GF-D8 (cell line): ENCODE measurements around the gene KLHL36.
"Not testable (repeated sequence)": the region's sequence is repeated elsewhere in the genome, so short reads cannot be mapped to it uniquely, and the experiment has no call there.

Experiments
- DNase-seq: peaks from one replicate; lab custom pipeline; 2025; lab: John Stamatoyannopoulos, UW

Gene KLHL36

DNA sequence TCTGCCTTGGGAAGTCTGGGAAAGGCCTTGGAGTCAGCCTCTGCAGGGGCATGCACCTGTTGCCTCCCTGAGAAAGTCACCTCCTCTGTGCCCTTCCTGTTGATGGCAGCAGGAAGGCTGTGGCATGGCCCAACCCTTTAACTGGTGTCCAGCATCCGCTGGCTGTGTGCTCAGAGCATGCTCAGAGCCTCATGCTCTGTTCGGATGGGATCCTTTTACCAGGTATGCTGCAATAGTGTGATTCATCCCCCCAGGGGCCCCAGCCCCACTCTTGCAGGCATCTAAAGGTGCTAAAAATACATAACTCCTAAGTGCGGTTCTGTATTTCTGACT lies 24.9 kb downstream of the KLHL36 start:
- no peak for DNase-seq

DNA sequence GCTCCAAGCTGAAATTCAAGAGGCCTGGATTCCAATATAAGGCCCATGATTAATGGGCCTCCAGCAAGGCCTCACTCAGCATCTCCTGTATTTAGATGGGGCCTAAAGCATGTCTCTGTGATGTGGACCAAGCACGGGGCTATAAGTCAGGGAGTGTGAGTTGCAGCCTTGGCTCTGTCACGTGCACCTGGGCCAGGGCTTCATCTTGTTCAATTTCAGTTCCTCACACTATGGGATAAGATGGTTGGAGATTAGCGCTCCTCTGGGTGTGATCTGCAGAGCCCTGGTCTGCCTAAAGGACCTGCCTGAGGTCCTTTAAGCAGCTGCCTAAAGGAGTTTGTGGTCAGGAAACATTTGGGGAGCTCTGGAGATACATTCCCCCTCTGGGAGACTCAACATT lies 25.2 kb downstream of the KLHL36 start:
- DNase-seq, result no peak

DNA sequence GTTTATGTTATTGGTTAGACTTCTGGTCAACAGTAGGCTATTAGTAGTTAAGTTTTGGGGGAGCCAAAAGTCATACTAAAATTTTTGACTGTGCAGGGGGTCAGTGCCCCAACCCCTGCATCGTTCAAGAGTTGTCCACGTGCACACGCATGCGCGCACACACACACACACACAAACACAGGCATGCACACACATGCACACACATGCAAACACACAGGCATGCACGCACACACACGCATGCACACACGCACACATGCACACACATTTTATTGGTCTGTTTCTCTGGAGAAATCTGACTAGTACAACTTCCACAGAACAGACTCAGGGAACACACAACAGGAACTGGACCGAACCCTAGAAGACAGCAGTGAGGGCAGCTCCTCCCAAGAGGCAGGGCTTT lies 27.1 kb downstream of the KLHL36 start:
- no peak for DNase-seq

DNA sequence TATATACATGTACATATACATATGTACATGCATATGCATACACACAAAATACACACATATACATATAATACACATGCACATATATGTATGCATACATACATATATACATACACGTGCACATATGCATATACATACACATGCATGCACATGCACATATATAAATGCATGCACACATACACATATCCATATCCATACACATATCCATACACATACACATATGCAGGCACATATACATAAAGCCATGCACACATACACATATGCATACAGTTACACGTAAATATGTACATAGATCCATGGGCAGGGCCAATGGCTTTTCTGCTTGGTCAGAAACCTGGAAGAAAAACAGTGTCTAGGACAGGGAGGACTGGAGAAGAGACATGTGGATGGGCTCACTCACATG lies 27.6 kb downstream of the KLHL36 start:
- DNase-seq, result no peak

DNA sequence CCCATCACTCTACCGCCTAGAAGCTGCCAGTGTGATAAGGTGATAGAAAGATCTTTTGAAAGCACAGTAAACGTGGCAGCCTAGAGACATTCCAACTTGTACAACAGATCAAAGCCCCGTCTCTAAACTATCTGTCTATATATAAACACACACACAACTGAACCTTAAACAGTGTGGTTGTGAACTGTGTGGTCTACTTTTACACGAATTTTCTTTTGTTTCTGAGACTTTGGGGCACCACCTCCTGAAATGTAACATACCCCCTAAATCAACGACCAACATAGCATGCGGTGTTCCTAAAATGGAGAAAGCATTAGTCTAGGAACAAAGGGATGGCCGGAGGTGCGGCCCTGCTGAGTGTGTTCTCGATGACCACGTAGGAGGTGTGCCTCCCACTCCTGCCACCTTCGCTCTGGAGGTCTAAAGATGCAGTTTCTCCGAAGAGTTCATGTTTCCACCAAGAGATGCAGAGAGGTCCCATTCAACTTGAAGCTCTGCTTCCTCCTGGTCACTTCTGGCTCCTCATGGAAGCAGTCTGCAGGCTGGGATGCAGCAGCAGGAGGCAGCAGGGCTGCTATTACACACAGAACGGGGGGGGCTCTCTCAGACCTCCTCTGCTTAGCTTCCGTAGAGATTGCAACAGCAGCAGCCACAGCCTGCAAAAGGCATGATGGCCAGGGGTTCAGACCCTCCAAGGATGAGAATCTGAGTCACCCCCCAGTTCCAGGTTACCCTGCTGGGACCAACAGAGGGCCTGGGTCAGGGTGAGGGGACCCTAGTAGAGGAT lies 28.9 kb downstream of the KLHL36 start:
- DNase-seq, result no peak

DNA sequence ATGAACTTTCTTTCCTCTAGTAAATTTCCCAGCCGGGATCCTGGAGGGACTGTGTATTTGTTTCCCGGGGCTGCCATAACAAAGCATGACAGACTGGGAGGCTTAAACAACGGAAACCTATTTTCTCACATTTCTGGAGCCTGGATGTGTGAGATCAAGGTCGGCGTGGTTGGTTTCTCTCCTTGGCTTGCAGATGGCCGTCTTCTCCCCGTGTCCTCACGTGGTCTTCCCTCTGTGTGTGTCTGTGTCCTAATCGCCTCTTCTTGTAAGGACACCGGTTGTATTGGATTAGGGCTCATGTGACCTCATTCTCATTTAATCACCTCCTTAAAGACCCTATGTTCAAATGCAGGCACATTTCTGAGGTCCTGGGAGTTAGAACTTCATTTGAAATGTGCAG lies 29.5 kb downstream of the KLHL36 start:
- DNase-seq, result no peak

DNA sequence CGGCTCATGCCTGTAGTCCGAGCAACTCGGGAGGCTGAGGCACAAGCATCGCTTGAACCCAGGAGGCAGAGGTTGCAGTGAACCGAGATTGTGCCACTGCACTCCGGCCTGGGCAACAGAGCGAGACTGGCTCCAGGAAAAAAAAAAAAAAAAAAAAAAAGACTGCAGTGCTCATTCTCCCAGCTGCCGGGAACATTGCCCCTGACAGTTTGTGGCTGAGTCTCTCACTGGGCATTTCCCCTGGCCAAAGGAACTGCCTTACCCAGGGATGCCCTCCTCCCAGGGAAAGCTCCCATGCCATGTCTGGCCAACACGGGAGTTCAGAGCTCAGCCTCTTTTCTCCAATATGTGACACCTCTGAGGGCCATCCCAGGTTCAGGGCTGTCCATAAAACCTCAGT lies 30.2 kb downstream of the KLHL36 start:
- no peak for DNase-seq

DNA sequence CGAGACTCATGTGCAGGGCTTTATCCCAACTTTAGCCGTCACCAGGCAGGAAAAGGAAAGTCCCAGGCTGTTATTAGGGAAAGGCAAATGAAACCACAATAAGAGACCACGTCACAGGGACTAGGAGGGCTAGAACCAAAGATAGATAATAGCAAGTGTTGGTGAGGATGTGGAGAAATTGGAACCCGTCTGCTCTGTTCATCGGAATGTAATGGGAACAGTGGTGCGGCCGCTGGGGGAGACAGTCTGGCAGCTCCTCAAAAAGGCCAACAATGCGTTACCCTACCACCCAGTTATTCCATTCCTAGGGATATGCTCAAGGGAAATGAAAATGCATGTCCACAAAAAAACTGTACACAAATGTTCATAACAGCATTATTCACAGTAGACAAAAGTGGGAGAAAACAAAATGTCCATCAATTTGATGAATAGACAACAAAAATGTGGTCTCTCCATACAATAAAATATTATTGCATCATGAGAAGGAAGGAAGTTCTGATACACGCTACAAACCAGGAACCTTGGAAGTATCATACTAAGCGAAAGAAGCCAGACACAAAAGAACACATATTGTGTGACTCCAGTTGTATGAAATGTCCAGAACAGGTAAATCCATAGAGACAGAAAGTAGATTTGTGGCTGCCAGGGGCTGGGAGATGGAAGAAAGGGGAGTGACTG lies 32.0 kb downstream of the KLHL36 start:
- DNase-seq, result no peak

DNA sequence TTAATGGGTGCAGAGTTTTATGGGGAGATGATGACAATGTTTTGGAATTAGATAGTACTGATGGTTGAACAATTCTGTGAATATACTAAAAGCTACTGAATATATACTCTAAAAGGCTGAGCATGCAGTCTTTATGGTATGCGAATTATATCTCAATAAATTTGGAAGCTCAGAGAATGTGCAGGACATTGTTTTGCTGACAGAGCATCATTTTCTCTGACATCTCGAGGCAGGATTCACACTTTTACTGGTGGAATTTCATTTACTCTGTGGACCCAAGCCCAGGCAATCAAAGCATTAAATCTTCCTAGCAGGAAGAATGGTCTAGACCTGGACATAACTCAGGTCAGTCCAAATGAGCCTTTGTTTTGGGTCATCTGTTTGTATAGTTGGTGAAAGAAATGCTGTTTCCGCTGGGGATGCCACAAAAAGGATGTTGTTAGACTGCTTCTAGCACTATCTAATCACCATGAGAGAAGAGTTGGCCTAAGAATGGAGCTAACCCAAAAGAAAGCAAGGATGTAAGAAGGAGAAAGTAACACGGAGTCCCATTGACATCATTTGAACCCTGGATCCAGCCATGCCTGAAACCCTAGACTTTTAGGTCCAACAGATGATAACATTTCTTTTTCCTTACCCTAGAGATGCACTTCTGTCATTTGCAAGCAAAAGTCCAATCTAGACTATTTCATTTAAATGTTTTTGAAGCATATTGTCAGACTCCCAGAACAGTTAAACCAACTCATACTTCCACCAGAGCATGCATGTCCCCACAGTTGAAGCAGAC lies 32.7 kb downstream of the KLHL36 start:
- no peak for DNase-seq

DNA sequence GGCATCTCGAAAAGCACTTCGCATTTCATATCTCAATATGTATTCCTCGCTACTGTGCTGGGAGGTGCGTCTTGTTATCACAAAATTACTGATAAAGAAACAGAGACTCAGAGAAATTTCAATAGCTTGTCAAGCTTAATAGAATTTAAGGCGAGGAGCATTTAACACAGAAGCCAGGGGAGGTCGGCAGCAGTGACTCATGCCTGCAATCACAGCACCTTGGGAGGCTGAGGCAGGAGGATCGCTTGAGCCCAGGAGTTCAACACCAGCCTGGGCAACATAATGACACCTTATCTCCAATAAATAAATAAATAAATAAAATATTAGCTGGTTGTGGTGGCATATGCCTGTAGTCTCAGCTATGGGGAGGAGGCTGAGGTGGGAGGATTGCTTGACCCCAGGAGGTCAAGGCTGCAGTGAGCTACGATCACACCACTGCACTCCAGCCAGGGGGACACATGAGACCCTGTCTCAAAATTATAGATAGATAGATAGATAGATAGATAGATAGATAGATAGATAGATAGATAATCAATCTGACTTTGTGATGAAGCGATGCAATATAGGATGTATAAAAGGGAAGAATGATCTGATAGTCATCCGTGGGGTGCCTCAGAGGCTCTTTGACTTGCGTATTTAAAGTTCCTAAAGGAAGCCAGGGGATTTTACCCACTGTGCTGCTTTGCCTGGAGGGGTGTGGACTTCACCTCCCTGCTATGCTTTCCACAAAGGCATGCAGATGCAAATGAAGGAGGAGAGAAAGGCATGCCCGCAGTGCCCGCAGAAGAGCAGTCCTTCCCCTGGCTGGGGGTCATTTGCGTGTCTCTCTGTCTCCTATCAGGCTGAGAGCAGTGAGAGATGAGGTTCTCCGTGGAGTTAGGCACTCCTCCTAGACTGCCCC lies 35.6 kb downstream of the KLHL36 start:
- no peak for DNase-seq

DNA sequence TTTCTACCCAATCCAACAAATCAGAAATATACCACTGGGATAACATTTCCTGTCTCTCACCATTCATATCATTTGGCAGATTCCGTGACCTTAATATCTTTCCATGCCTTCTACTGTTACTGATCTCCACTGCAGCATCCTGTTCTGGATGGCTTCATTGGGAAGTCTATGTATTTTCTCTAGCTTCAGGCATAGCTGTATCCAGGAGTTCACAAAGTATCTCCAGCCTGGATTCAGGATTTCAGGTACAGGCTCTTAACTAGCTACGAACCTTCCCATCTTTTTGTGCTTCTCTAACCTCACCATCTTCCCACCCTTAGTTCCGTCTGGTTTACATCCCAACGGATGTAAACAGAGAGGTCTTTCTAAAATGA lies 36.3 kb downstream of the KLHL36 start:
- DNase-seq, result no peak

DNA sequence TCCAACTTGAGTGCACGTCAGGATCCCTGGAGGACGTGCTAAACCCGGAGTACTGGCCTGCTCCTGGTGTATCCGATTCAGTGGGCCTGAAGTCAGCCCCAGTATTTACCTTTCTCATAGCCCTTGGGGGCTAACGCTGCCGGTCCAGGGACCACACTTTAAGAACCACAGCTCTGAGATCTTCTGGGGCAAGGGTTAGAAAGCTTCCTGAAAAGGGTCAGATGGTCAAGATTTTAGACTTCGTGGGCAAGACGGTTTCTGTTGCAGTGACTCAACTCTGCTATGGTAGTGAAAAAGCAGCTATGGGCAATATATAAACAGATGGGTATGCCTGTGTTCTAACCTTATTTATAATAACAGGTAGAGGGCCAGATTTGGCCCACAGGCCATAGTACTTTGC lies 36.9 kb downstream of the KLHL36 start:
- no peak for DNase-seq

DNA sequence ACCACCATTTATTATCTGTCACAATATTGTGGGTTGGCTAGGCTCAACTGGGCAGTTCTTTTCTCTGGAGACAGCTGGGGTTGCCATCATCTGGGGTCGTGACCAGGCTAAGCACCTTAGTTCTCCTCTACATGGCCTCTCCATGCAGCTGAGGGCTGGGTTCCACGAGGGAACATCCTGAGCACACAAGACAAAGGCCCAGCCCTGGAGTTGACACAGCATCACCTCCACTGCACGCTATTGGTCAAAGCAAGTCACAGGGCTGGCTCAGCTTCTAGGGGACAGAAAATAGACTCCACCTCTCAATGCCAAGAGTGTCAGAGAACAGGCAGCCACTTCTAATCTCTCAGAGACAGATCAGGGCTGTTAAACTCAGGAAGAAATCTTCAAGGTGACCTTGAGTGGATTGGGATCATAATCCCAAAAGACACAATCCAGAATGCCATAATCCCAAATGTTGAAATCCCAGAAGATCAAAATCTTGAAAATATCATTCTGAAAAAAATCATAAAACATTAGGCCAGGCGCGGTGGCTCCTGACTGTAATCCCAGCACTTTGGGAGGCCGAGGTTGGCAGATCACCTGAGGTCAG lies 38.5 kb downstream of the KLHL36 start:
- no peak for DNase-seq

DNA sequence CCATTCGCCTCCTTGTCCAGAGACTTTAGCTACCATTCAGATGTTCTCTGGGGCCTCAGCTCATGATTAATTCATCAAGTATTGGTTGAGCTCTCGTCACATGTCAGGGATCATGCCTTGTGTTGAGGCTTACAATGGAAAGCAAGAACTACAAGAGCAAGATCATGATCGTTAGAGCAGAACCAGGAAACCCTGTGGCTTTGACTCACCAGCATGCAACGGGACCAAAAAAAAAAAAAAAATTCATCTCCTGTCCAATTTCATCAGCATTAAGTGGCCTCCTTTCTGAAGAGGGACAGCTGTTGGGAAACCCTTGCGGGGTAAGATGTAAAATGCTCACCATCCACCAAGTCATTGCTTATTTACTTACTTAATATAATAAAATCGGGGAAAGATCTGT lies 39.4 kb downstream of the KLHL36 start:
- DNase-seq, result peak; percentile 84

DNA sequence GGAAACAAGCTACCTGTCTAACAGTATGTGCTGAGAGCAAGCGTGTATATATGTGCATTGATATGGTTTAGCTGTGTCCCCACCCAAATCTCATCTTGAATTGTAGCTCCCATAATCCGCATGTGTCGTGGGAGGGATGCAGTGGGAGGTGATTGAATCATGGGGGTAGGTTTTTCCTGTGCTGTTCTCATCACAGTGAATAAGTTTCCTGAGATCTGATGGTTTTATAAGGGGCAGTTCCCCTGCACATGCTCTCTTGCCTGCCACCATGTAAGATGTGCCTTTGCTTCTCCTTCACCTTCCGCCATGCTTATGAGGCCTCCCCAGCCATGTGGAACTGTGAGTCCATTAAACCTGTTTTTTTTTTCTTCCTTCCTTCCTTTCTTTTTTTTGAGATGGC lies 39.9 kb downstream of the KLHL36 start:
- not testable (repeated sequence) for DNase-seq

DNA sequence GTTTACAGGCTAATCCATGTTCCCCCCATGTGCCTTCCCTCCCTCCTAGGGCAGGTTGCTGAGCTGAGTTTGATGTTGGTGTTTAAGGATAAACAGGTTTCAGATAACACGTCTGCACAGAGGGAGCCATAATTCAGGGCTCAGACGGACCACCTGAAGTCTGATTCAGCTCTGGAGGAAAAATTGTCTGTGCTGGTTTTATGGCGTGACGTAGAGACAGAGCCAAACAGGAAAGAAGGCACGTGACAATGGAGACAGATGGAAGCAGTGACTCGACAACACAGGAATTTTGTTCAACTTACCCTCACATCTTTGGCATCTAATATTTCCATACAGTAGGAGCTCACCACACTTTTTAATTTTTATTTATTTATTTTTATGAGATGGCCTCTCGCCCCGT lies 40.8 kb downstream of the KLHL36 start:
- DNase-seq, result no peak

DNA sequence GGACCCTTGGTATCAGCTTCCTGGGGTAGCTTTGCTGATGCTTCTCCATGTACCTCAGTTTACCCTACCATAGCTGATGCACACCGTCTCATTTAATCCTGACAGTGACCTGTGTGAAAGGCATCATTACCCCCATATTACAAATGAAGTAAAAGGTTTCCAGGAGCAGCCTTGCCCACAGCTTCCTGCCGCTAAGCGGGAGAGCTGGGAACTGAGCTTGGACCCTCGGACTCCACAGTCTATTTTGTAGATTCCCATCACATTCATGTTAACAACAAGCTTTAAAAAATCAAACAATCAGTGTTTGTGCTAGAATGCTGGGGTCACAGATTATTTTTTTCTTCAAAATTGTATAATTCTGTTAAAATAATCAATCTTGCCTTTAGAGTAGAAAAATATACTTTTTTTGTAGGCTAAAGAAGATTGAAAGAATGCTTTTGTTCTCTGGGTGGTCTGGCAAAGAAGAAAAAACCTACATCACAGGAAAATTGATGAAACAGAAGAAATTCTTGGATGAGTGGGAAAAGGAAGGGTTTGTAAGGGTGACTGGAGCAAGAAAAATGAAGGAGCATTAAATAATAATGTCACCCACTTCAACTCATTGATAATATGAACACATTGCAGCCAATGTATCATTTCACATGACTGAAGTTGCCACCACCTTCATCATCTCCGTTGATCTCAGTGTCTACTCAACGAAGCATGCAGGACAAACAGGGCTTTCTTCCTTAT lies 41.9 kb downstream of the KLHL36 start:
- DNase-seq, result no peak

DNA sequence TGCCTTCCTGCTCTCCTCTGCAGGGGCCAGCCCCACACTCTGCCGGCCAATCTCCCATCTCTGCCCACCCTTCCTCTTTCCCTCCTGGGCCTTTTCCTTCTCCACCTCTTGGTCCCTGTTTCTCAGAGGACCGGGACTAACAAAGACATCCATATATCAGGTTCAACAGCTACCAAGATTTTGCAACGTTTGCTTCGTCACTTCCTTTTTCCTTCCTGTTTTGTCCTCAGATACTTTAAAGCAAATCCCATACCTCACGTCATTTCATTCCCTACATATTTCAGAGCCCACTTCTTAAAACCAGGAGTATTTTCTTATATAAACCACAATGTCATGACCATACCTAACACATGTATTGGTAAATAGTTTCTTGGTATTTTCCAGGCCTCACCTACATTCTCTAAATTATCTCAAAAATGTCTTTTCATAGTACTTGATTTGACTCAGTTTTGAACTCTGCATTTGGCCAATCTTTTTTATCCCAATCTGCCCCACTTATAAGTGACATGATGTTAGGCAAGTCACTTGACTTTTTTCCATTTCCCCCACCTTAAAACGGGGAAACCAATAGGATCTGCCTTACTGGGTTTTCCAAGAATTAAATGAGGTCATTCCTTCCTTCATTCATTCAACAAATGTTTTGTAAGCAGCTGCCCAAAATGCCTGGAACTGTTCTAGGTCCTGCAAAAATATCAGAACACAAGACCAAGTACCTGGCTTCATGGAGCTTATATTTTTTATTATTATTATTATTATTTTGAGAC lies 44.3 kb downstream of the KLHL36 start:
- DNase-seq, result peak; percentile 69

DNA sequence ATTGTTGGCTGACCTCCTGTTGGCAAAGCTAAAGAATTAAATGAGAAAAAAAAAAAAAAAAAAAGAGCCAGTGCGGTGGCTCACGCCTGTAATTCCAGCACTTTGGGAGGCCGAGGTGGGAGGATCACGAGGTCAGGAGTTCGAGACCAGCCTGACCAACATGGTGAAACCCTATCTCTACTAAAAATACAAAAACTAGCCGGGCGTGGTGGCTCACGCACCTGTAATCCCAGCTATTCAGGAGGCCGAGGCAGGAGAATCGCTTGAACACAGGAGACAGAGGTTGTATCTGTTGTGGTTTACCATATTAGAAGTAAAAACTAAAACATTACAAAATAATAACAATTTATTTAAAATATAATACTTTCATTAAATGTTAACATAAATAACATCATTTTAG lies 45.6 kb downstream of the KLHL36 start:
- not testable (repeated sequence) for DNase-seq

DNA sequence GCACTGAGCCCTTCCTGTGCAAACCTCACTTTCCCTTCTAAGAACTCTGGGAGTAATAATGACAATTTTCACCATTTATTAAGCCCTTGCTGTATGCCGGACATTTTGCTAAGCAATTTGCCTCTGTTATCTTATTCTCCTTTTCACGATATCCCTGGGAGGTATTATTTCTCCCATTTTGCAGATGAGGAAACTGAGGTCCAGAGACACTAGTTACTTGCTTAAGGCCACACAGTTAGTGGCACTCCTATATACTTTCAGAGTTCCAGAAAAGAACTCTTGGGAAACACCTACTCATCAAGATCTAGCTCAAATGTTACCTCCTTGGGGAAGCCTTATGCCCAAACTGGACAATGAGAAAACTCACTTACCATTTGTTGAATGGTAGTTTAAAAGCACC lies 46.7 kb downstream of the KLHL36 start:
- DNase-seq, result no peak
